Erythroblast (primary cell): ENCODE results near the gene DNAJB14.

Experiments used
- GATA1 ChIP-seq: IDR thresholded peaks from 2 replicates; pipeline ENCODE4 v1.6.1; 2011; ENCODE audit warnings: low read depth, mild to moderate bottlenecking, control low read depth, low read length, moderate library complexity
- POLR2A ChIP-seq: IDR thresholded peaks from 2 replicates; pipeline ENCODE4 v1.6.1; 2011; ENCODE audit warnings: mild to moderate bottlenecking, low read length

- TF ChIP-seq POLR2A (no peak), GATA1 (no peak)
Measured at GRCh38 chr4:99861120-99861905, 85.1 kb downstream of the DNAJB14 start.
